ENCODE data around the gene TNKS2.
"Not testable (repeated sequence)": the region's sequence is repeated elsewhere in the genome, so short reads cannot be mapped to it uniquely, and the experiment has no call there.

TNKS2 gene

DNA sequence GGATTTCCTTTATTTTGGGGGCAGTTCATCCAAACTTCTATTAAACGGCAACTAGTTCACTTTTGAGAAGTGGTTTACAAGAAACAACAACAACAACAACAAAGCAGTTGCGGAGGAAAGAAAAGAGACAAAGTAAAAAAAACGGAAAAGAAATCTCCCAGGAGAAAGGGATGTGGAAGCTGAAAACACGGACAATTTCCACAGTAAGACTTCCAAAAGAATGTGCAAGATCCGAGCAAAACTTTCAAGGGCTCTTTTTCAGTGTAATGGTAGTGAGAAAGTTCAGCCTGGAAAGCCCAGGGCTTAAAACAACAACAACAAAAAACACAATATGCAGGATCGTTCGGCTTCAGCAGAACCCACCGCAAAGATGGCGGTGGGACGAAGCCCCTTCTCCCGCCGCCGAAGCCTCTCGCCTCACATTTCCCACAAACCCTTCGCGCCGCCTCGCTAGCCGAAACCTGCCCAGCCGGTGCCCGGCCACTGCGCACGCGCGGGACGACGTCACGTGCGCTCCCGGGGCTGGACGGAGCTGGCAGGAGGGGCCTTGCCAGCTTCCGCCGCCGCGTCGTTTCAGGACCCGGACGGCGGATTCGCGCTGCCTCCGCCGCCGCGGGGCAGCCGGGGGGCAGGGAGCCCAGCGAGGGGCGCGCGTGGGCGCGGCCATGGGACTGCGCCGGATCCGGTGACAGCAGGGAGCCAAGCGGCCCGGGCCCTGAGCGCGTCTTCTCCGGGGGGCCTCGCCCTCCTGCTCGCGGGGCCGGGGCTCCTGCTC, at the start of gene TNKS2:
Gene TNKS2 (plus strand): TSS at position 553 of the 775 bp plus-strand sequence. CDS start 265 bp downstream, outside the sequence.
- peak; percentile 76 for DNase-seq

- not testable (repeated sequence) for DNase-seq
These were observed 48.6 kb upstream of the TNKS2 start for GRCh38 chr10:91749592-91749991.

DNA sequence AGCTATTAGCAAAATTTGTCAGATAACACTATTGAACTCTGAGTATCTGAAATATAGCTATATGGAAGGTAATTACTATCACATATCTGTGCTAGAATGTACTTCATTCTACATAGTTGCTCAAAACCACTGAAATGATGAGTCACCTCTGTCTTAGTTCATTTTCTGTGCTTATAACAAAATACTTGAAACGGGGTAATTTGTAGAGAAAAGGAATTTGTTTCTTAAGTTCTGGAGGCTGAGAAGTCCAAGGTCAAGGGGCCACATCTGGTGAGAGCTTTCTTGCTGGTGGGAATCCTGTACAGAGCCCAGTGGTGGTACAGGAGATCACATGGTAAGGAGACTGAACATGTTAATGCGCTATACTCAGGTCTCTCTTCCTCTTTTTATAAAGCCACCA, 41.9 kb upstream of the TNKS2 start:
- DNase-seq, result no peak

- DNase-seq, result peak; percentile 27
These were observed 39.7 kb upstream of the TNKS2 start for GRCh38 chr10:91758303-91759146.

DNA sequence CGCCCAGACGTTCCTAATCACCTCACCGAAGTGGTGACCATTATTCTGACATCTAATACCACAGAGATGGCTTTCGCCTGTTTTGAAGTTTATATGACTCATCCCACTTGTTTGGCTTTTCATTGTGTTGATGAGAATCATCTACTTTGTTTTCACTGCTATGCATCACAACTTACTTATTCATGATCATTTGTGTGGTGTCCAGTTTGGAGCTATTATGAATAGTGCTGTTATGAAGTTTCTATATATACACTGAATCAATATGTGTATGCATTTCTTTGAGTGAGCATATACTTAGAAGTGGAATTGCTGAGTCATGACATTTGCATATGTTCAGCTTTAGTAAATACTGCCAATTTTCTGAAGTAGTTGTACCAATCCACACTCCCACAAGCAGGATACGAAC, 38.6 kb upstream of the TNKS2 start:
- DNase-seq, result no peak

GRCh38 chr10:91761721-91762120, 36.5 kb upstream of the TNKS2 start:
- DNase-seq, result no peak

GRCh38 chr10:91762878-91763277, 35.3 kb upstream of the TNKS2 start:
- no peak for DNase-seq

DNA sequence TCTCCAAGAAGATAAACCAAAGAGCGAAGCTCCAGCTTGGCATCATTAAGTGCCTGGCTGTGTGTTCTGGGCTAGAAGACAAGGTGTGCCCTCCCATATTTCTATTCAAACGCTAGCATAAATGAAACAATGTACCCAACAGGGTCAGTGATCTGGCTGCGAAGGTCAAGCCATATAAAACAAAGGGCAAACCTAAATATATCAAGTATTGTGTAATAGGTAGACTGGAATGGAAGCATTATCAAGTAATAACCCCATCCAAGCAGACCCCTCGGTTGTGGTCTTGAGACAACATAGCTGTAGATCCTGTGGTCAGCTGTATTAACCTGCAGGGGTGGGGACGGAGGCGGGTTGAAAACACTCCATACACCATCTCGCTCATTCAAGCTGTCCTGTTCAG, 31.6 kb upstream of the TNKS2 start:
- no peak for DNase-seq

DNA sequence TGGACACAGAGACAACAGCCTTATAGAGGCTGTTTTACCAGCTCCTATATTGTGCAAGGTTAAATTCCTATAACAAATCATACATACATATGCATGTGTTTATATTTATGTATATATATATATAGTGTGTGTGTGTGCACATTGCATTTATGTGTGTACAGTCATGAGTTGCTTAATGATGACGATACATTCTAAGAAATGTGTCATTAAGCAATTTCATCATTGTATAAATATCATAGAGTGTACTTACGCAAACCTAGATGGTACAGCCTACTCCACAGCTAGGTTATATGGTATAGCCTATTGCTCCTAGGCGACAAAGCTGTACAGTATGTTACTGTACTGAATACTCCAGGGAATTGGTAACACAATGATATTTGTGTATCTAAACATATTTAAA, 30.1 kb upstream of the TNKS2 start:
- no peak for DNase-seq

- no peak for DNase-seq
These were observed 26.3 kb upstream of the TNKS2 start for GRCh38 chr10:91771907-91772306.

GRCh38 chr10:91772461-91772860, 25.8 kb upstream of the TNKS2 start:
- no peak for DNase-seq

DNA sequence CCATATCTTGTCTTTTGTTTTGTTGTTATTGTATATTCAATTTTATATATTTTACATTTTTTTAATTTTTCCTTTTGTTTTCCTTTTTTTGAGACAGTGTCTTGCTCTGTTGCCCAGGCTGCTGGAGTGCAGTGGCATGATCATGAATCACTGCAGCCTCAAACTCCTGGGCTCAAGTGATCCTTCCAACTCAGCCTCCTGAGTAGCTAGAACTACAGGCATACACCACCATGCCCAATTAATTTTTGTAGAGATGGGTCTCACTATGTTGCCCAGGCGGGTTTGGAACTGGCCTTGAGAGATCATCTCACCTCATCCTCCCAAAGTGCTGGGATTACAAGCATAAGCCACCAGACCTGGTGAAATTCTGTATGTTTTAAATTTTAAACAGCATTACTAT, 25.4 kb upstream of the TNKS2 start:
- DNase-seq, result no peak

DNA sequence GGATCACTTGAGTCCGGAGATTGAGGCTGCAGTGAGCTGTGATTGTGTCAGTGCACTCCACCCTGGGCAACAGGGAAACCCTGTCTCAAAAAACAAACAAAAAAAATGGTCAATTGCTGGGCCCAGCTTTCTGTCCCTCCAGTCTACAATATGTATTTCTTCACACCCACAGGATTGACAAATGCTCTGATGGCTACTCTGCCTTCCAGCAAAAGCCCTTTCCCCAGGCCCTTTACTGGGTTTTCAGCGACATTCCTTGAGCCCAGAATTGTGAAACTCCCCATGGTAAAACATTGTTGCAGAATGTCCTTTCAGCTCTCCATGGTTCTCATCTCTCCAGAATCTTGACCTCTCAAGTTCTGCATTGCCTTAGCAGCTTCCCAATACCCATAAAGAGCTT, 23.7 kb upstream of the TNKS2 start:
- DNase-seq, result no peak

- DNase-seq, result no peak
These were observed 22.5 kb upstream of the TNKS2 start for GRCh38 chr10:91775731-91776130.

DNA sequence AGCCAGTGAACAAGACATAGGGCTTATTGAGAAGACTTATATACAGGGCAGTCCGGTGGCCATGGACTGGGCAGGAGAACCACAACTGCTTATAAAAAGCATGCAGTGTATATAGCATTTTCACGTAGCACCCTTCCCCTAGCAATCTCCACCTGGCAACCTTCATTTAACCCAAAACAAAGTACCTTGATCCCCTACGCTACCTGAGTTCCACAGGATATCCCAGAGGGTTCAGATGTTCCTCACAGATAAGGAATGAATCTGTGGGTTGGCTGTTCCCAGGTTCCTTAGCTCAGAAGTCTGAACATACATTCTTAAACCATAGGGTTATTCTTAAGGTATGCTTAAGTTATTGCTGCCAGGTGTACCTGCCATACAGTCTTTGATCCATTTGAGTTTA, 22.0 kb upstream of the TNKS2 start:
- DNase-seq, result no peak

DNA sequence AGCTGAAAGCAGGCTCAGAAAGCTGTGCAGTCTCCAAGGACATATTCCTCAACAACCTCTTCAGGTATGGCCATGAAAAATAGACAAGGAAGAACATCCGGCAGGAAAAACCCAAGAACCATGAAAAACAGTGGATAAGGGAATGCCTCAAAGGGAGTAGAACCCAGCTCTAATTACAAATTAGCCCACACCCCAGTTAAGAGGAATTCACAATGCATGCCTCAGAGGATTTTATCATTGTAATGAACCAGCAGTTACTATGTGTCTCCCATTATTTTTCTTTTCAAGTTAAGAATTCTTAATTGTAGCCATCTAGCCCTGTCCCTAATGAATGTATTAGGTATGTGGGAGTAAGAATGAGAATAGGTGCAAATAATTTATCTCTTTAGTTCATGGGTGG, 19.7 kb upstream of the TNKS2 start:
- no peak for DNase-seq

GRCh38 chr10:91779011-91779605, 19.1 kb upstream of the TNKS2 start:
- DNase-seq, result no peak

DNA sequence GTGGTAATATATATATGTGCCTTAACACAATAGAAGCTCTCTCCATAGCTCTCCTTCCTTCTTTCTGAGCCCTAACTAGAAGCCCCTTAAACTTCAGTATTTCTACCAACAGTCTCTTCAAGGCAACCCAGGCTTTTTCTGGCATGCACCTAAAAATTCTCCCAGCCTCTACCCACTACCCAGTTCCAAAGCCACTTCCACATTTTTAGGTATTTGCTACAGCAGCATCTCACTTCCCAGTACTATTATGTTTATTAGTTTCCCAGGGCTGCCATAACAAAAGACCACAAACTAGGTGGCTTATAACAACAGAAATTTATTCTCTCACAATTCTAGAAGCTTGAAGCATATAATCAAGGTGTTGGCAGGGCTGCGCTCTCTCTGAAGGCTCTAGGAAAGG, 15.7 kb upstream of the TNKS2 start:
- no peak for DNase-seq

GRCh38 chr10:91785830-91786229, 12.4 kb upstream of the TNKS2 start:
- DNase-seq, result no peak

DNA sequence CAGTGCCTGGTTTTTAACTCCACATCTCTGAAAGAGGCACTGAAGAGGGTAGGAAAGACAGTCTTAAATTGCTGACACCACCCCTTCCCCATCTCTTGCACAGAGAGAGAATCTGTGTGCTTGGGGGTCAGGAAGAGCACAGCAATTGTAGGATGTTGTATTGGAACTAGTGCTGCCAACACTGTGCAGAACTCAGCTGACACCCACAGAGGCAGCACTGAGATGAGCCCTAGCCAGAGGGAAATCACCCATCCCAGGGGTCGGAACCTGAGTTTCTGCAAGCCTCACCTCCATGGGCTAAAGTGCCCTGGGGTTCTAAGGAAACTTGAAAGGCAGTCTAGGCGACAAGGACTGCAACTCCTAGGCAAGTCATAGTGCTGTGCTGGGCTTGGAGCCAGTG, 11.0 kb upstream of the TNKS2 start:
- DNase-seq, result no peak

- DNase-seq, result no peak
These were observed 10.4 kb upstream of the TNKS2 start for GRCh38 chr10:91787810-91788209.

GRCh38 chr10:91788527-91788926, 9.7 kb upstream of the TNKS2 start:
- DNase-seq, result no peak

GRCh38 chr10:91796331-91797047, 1.7 kb upstream of the TNKS2 start:
- DNase-seq, result peak; percentile 16

All from NCI-H2227 treated with DMSO at 0.1 percent for 48 hours (cell line).